Neuronal stem cell (in vitro differentiated cells): ENCODE data around the gene OR10H4.
"Not testable (repeated sequence)": the region's sequence is repeated elsewhere in the genome, so short reads cannot be mapped to it uniquely, and the experiment has no call there.

ENCODE experiments used
- DNase-seq: peaks from one replicate; pipeline ENCODE4 v3.0.0-alpha.2; 2013; ENCODE audit warnings: low spot score
- H2AFZ ChIP-seq: one replicate; pipeline ENCODE4 v1.6.1; 2013; ENCODE audit warnings: mild to moderate bottlenecking, low read length, inconsistent platforms
- H2AK5ac ChIP-seq: 2 replicates; pipeline ENCODE4 v1.6.1; 2013; ENCODE audit warnings: low read depth, mild to moderate bottlenecking, inconsistent platforms, low read length, moderate library complexity, mixed read lengths
- H2BK120ac ChIP-seq: 2 replicates; pipeline ENCODE4 v1.6.1; 2013; ENCODE audit warnings: low read depth, mild to moderate bottlenecking, inconsistent platforms, low read length, moderate library complexity, mixed read lengths
- H2BK12ac ChIP-seq: one replicate; pipeline ENCODE4 v1.6.1; 2013; ENCODE audit warnings: low read length, inconsistent platforms
- H2BK15ac ChIP-seq: 2 replicates; pipeline ENCODE4 v1.6.1; 2013; ENCODE audit warnings: mild to moderate bottlenecking, low read length, inconsistent platforms, mixed read lengths
- H2BK5ac ChIP-seq: one replicate; pipeline ENCODE4 v1.6.1; 2013; ENCODE audit warnings: inconsistent platforms, mild to moderate bottlenecking, low read length, moderate library complexity
- H3K14ac ChIP-seq: one replicate; pipeline ENCODE4 v1.6.1; 2013; ENCODE audit warnings: low read length, inconsistent platforms
- H3K18ac ChIP-seq: 2 replicates; pipeline ENCODE4 v1.6.1; 2013; ENCODE audit warnings: low read length, inconsistent platforms
- H3K23ac ChIP-seq: 2 replicates; pipeline ENCODE4 v1.6.1; 2013; ENCODE audit warnings: low read depth, mild to moderate bottlenecking, mixed read lengths, low read length, inconsistent platforms; ENCODE audit not compliant: poor library complexity
- H3K27ac ChIP-seq: replicated peaks from 3 replicates; pipeline ENCODE4 v1.5.1; 2013; ENCODE audit warnings: low read length, inconsistent platforms
- H3K27me3 ChIP-seq, 3 experiments: 2 replicates each; pipeline ENCODE4 v1.6.1; 2013; ENCODE audit warnings: low read length in 3 of 3, mild to moderate bottlenecking in 2 of 3, inconsistent platforms in 1 of 3, low read depth in 1 of 3, mixed read lengths in 1 of 3, moderate library complexity in 1 of 3; ENCODE audit not compliant: control insufficient read depth in 3 of 3, insufficient read depth in 3 of 3
- H3K36me3 ChIP-seq, 2 donors: replicated peaks in 1 of 2; 2 replicates each; pipeline ENCODE4 v1.6.1; 2013; ENCODE audit warnings: low read length in 2 of 2; ENCODE audit not compliant: control insufficient read depth in 2 of 2, insufficient read depth in 2 of 2
- H3K4ac ChIP-seq: 2 replicates; pipeline ENCODE4 v1.6.1; 2013; ENCODE audit warnings: inconsistent platforms, mild to moderate bottlenecking, low read length, moderate library complexity
- H3K4me1 ChIP-seq, 2 donors: 1 replicate in 1 of 2; 2 replicates in 1 of 2; pipeline ENCODE4 v1.6.1; 2013; ENCODE audit warnings: low read length in 2 of 2, low read depth in 1 of 2; ENCODE audit not compliant: control insufficient read depth in 2 of 2, insufficient read depth in 1 of 2
- H3K4me2 ChIP-seq: one replicate; pipeline ENCODE4 v1.6.1; 2013; ENCODE audit warnings: mild to moderate bottlenecking, low read length, inconsistent platforms; ENCODE audit not compliant: insufficient read depth, poor library complexity, severe bottlenecking
- H3K4me3 ChIP-seq, 2 donors: 2 replicates each; pipeline ENCODE4 v1.5.1; 2013; ENCODE audit warnings: low read length in 2 of 2, mild to moderate bottlenecking in 2 of 2, inconsistent platforms in 1 of 2, moderate library complexity in 1 of 2
- H3K79me1 ChIP-seq: one replicate; pipeline ENCODE4 v1.6.1; 2013; ENCODE audit warnings: low read depth, mild to moderate bottlenecking, inconsistent platforms, low read length, moderate library complexity
- H3K9ac ChIP-seq: one replicate; pipeline ENCODE4 v1.6.1; 2013; ENCODE audit warnings: mild to moderate bottlenecking, low read depth, low read length, inconsistent platforms; ENCODE audit not compliant: poor library complexity
- H3K9me3 ChIP-seq, 2 donors: replicated peaks in 1 of 2; 2 replicates each; pipeline versions ENCODE3 to v1.6.1; 2013; ENCODE audit warnings: low read length in 2 of 2, mild to moderate bottlenecking in 2 of 2, inconsistent platforms in 1 of 2, low read depth in 1 of 2, mixed read lengths in 1 of 2, moderate library complexity in 1 of 2; ENCODE audit not compliant: control insufficient read depth in 2 of 2, insufficient read depth in 1 of 2
- H4K8ac ChIP-seq: one replicate; pipeline ENCODE4 v1.6.1; 2013; ENCODE audit warnings: low read depth, mild to moderate bottlenecking, inconsistent platforms, low read length, moderate library complexity
- H4K91ac ChIP-seq: one replicate; pipeline ENCODE4 v1.6.1; 2013; ENCODE audit warnings: low read length, low read depth, mild to moderate bottlenecking, inconsistent platforms; ENCODE audit not compliant: poor library complexity
- WGBS, 2 donors: extraction: QIAGEN DNeasy Blood & Tissue Kit; methylation state at CpG; one replicate each; pipeline ENCODE4 v1.1.7; 2013; ENCODE audit warnings: missing lambda C conversion rate in 2 of 2, mixed read lengths in 1 of 2; ENCODE audit not compliant: insufficient read length in 2 of 2, insufficient replicate concordance in 1 of 2; ENCODE audit errors: extremely low coverage in 2 of 2; 5-methylcytosine and 5-hydroxymethylcytosine counted together

The OR10H4 gene

GRCh38 chr19:15902254-15902653 lies 46.6 kb upstream of the OR10H4 start:
- H3K4me2 ChIP-seq: no peak overlapping the region
- H3K4me3 ChIP-seq: no peak overlapping the region
- no peaks in the 10 kb centered on the region for H3K36me3 ChIP-seq
- no peak overlapping the region for H2BK15ac ChIP-seq
- no peak overlapping the region for H3K14ac ChIP-seq
- no peak overlapping the region for H2AK5ac ChIP-seq
- H3K4me1 ChIP-seq: no peaks in the 10 kb centered on the region
- H3K9ac ChIP-seq: no peak overlapping the region
- H3K27ac ChIP-seq: no peak overlapping the region
- H3K18ac ChIP-seq: no peak overlapping the region
- H3K9me3 ChIP-seq: peaks cover 0 to 16% of the 10 kb centered on the region in 2 donors
- H3K23ac ChIP-seq: no peak overlapping the region
- no peak overlapping the region for H4K8ac ChIP-seq
- no peak overlapping the region for H2BK5ac ChIP-seq
- WGBS, 2 donors: no CpG with 5 or more reads among the region's 11 CpGs
- H2AFZ ChIP-seq: no peak overlapping the region
- no peak overlapping the region for H2BK12ac ChIP-seq
- no peak overlapping the region for H4K91ac ChIP-seq
- H3K4ac ChIP-seq: no peak overlapping the region
- no peak for DNase-seq
- no peaks in the 10 kb centered on the region for H3K27me3 ChIP-seq
- no peak overlapping the region for H2BK120ac ChIP-seq
- H3K79me1 ChIP-seq: no peaks in the 10 kb centered on the region

- H3K79me1 ChIP-seq, H3K23ac ChIP-seq, H3K4ac ChIP-seq, H2AK5ac ChIP-seq, H3K9ac ChIP-seq, H2BK15ac ChIP-seq, H4K91ac ChIP-seq, H2BK5ac ChIP-seq, H3K18ac ChIP-seq, H2BK120ac ChIP-seq, H4K8ac ChIP-seq, H3K27ac ChIP-seq, H3K4me3 ChIP-seq, H3K14ac ChIP-seq, H3K4me2 ChIP-seq, DNase-seq, H3K36me3 ChIP-seq, H2BK12ac ChIP-seq, H3K4me1 ChIP-seq, H3K27me3 ChIP-seq, H2AFZ ChIP-seq: not testable (repeated sequence)
- no CpG with 5 or more reads among the region's 29 CpGs for WGBS, 2 donors
- H3K9me3 ChIP-seq: peaks cover 0 to 10% of the 10 kb centered on the region in 2 donors
Observed at GRCh38 chr19:15902898-15903297, 45.9 kb upstream of the OR10H4 start.

DNA sequence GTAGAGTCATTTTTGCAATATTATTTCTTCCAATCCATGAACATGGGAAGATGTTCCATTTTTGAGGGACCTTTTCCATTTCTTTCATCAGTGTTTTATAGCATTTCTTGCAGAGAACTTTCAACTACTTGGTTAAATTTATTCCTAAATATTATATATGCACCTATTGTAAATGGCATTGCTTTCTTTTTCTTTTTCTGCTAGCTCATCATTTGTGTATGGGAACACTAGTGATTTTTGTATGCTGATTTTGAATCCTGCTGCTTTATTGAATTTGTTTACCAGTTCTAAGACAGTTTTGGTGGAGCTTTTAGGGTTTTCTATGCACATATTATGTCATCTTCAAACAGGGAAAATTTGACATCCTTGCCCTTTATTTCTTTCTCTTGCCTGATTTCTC lies 43.8 kb upstream of the OR10H4 start:
- no peaks in the 10 kb centered on the region for H3K4me1 ChIP-seq
- no peak overlapping the region for H2BK15ac ChIP-seq
- H2BK120ac ChIP-seq: no peak overlapping the region
- H3K23ac ChIP-seq: no peak overlapping the region
- H2BK12ac ChIP-seq: no peak overlapping the region
- no peak overlapping the region for H3K14ac ChIP-seq
- H4K91ac ChIP-seq: no peak overlapping the region
- H3K27ac ChIP-seq: no peak overlapping the region
- no peak overlapping the region for H2AK5ac ChIP-seq
- H4K8ac ChIP-seq: no peak overlapping the region
- no peaks in the 10 kb centered on the region for H3K27me3 ChIP-seq
- no peak overlapping the region for H3K9ac ChIP-seq
- no peak overlapping the region for H2BK5ac ChIP-seq
- H3K36me3 ChIP-seq: no peaks in the 10 kb centered on the region
- peaks cover 0 to 9% of the 10 kb centered on the region in 2 donors for H3K9me3 ChIP-seq
- no peak overlapping the region for H3K4me3 ChIP-seq
- H3K18ac ChIP-seq: no peak overlapping the region
- DNase-seq: no peak
- no peak overlapping the region for H3K4ac ChIP-seq
- H3K79me1 ChIP-seq: no peaks in the 10 kb centered on the region
- no peak overlapping the region for H3K4me2 ChIP-seq
- no peak overlapping the region for H2AFZ ChIP-seq

DNA sequence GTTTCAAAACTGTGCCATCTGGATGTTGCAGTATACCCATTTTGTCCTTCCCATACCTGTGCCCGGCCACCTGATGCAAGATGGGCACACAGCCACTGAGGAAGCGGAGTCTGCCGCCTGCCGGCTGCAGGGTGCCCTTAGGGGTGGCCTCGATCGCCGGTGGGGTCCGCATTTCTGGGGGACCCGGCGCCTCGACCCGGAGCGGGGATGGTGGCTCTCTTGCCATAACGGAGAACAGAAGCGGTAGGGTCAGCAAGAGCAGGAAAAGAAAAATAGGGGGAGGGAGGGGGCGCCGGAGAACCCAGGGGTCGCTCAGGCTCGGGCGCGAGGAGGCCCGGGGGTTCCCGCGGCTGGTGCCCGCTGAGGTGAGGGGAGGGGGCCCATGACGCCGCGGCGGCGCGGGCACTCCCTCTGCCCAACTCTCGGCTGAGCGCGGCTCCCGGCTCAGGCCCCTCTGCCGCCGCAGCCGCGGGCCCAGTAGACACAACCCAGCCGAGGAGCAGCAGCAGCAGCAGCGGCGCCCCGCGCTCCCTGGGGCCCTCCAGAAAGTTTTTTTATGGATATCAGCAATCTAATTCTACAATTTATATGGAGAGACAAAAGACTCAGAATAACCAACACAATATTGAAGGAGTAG lies 37.1 kb upstream of the OR10H4 start:
- Histone ChIP-seq H3K9me3 (peaks cover 0 to 6% of the 10 kb centered on the region in 2 donors), H3K4me2 (peak overlapping the region; percentile 40), H2BK5ac (no peak overlapping the region), H3K14ac (no peak overlapping the region), H2BK15ac (no peak overlapping the region), H3K9ac (no peak overlapping the region), H3K27ac (no peak overlapping the region), H3K79me1 (no peaks in the 10 kb centered on the region), H3K4me3 (no peak overlapping the region), H2AFZ (no peak overlapping the region), H3K18ac (no peak overlapping the region), H4K91ac (no peak overlapping the region), H3K36me3 (no peaks in the 10 kb centered on the region), H3K4ac (no peak overlapping the region), H3K4me1 (no peaks in the 10 kb centered on the region), H3K23ac (no peak overlapping the region), H4K8ac (no peak overlapping the region), H2AK5ac (no peak overlapping the region), H2BK120ac (no peak overlapping the region), H3K27me3 (peaks cover 0 to 8% (median 0%) of the 10 kb centered on the region in 3 experiments), H2BK12ac (no peak overlapping the region)
- no peak for DNase-seq
- WGBS, 2 donors: no CpG with 5 or more reads among the region's 44 CpGs
